ENCODE results near the gene OTC.

The OTC gene

DNA sequence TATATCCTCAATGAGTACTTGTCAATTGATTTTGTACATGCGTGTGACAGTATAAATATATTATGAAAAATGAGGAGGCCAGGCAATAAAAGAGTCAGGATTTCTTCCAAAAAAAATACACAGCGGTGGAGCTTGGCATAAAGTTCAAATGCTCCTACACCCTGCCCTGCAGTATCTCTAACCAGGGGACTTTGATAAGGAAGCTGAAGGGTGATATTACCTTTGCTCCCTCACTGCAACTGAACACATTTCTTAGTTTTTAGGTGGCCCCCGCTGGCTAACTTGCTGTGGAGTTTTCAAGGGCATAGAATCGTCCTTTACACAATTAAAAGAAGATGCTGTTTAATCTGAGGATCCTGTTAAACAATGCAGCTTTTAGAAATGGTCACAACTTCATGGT lies at the start of gene OTC:
TSS of gene OTC (plus strand) at position 243 of the 400 bp plus-strand sequence. CDS start at position 336, 93 bp downstream.
- no peak for DNase-seq (ENCODE audit: low spot score)

GRCh38 chrX:38304010-38304409 lies 48.4 kb upstream of the OTC start:
- peak; percentile 34 for DNase-seq (ENCODE audit: low spot score)

DNA sequence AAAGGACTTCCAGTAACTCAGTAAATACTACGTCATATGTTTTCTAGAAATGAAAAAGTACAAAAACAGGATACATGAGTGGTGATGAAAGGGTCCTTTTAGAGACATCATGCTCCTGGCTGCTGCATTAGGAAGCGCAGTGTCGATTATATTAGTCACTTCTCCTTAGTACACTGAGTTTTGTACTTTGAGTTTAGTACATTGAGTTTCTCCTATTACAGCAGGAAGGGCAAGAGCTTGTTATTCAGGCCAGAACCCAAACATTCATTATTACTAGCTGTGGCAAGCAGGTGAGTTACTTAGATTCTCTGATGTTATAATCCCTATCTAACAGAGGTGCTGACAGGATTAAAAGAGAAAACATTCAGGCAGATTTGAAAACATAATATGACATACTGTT lies 46.4 kb upstream of the OTC start:
- no peak for DNase-seq (ENCODE audit: low spot score)

DNA sequence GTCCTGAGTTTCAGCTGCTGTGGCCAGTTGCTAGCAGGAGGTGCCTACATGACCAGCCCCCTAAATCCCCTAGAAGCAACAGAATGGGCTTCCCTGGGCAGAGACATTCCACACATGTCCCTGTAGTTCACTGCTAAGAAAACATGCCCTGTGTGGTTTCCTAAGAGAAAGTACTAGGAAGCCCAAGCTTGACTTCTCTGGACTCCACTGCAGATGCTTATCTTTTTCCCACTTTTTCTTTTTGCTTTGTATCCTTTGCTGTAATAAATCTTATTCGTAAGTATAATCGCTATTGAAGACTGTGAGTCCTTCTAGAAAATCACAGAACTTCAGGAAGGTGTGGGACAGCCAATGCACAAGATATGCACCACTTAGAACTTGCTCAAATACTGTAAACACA lies 40.7 kb upstream of the OTC start:
- DNase-seq (ENCODE audit: low spot score) = no peak

DNA sequence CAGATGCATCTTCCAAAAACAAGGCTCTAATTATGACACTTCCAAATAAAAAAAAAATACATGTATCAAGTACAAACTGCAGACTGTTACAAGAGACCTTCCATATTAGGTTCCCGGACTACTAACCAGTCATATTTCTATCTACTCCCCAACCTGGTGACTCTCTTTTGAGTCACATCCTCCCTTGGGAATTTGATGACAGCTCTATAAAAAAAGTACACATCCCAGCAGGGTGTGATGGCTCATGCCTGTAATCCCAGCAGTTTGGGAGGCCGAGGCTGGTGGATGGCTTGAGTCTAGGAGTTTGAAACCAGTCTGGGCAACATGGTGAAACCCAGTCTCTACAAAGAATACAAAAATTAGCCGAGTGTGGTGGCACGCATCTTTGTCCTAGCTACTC lies 40.0 kb upstream of the OTC start:
- peak; percentile 94 for DNase-seq (ENCODE audit: low spot score)

- DNase-seq (ENCODE audit: low spot score) = peak; percentile 27
Observed at GRCh38 chrX:38313190-38313589, 39.2 kb upstream of the OTC start.

DNA sequence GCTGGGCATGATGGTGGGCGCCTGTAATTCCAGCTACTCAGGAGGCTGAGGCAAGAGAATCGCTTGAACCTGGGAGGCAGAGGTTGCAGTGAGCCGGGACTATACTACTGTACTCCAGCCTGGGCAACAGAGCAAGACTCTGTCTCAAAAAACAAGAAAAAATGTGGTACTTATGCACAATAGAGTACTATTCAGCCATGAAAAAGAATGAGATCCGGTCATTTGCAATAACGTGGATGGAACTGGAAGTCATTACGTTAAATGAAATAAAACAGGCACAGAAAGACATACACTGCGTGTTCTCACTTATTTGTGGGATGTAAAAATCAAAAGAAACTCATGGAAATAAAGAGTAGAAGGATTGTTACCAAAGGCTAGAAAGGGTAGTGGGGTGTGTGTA lies 37.2 kb upstream of the OTC start:
- DNase-seq (ENCODE audit: low spot score) = no peak

DNA sequence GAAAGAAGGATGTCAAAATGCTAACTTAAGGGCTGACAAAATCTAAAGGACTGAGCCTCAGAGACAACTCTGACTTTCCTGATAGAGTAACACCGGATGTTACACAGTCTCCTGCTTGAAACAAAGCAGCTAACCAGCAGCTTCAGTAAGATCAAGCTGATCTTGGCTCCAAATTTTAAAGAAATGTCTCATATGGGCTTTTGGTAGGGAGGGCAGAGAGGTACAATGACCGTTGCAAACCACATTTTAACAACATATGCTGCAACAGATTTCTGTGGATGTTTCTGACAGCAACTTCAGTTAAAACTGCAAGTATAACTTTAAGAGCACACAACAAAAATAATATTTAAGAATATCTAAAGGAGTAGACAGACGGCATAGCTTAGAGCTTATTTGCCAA lies 34.2 kb upstream of the OTC start:
- DNase-seq (ENCODE audit: low spot score) = no peak

DNA sequence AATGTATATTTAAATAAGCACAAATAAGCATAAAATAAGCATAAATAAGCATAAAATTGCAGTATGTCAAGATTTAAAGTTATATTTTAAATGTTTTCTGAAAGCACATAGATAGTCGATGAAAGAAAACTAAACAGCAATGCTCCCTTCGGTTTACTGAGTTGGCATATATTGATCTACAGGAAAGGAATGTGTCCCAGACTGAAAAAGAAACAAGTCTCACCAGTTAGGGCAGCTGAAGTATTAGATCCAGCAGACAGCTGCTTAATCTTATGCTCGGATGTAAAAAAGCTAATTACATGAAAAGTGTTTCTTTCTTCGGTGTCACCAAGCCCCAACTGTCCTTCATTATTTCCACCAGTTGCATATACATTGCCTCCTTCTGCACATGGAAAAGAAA lies 33.8 kb upstream of the OTC start:
- no peak for DNase-seq (ENCODE audit: low spot score)

- no peak for DNase-seq (ENCODE audit: low spot score)
Observed at GRCh38 chrX:38320819-38321218, 31.6 kb upstream of the OTC start.

GRCh38 chrX:38326086-38326485 lies 26.3 kb upstream of the OTC start:
- DNase-seq (ENCODE audit: low spot score) = peak; percentile 49

GRCh38 chrX:38327007-38327774 lies 25.2 kb upstream of the OTC start, which contains the start of gene RPGR:
TSS of gene RPGR (minus strand) at chrX:38327509. CDS start at chrX:38327367, 142 bp downstream.
- peak; percentile 89 for DNase-seq (ENCODE audit: low spot score)

GRCh38 chrX:38327775-38328081 lies 24.7 kb upstream of the OTC start:
- DNase-seq (ENCODE audit: low spot score) = no peak

DNA sequence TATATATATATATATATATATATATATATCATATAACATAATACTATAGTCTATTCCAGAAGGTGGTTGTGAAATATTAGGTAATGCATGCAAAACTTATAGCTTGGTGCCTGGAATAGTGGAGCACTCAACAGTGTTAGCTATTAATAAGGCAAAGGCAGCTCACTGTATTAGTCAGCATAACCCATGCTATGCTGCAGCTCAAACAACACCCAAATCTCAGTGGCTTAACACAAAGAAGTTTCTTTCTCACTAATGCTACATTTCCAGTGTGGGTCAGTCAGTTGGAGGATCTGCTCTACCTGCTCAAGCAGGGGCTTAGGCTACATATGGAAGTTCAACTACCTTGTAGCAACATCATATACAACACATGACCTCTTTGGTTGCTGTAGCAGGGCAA lies 19.9 kb upstream of the OTC start:
- no peak for DNase-seq (ENCODE audit: low spot score)

DNA sequence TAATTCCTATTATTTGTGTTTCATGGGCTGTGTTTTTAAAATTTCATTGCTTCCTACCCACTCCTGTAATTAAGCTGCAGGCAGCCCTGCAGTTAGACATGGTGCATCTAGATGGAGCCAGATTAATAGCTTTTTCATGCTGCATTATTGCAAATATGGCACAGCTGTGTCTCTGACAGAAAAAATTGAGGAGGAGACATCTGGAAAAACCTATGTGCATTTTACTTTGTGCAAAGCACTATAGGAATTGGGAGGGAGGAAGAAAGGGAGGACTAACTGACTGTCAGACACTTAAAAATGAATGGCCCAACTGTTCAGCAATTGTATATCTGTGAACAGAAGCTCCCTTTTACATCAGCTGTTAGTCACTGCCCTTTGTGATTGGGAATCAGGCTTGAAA lies 17.0 kb upstream of the OTC start:
- no peak for DNase-seq (ENCODE audit: low spot score)

DNA sequence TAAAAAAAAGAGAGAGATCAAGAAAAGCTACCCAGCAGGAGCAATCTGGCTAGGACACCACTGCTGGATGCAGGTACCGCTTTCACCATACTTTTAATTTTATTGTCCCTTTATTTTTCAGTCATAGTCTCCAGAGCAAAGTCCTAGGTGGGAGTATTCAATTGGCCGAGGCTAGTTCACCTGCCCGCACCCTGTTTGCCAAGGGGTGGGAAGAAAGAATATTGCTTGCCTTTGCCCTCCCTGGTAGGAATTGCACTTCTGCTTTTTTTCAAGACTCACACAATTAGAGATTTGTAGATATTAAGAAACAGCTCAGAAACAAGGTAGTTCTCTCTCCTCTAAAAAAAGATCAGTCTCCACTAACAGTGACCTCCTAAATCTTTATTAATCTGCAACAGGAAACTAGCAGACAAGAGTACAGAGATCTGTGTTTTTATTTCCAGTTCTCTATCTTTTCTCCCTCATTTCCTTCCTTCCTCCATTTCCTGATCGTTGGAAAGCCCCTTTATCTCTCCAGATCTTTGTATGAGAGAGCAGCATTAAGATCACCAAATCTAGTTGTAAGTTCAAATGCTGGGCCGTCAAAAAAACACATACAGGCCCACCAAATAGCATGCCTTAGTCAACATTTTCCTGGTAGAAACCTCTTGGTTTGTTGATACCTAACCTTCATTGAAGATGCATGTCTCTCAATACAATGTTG lies 15.7 kb upstream of the OTC start:
- no peak for DNase-seq (ENCODE audit: low spot score)

DNA sequence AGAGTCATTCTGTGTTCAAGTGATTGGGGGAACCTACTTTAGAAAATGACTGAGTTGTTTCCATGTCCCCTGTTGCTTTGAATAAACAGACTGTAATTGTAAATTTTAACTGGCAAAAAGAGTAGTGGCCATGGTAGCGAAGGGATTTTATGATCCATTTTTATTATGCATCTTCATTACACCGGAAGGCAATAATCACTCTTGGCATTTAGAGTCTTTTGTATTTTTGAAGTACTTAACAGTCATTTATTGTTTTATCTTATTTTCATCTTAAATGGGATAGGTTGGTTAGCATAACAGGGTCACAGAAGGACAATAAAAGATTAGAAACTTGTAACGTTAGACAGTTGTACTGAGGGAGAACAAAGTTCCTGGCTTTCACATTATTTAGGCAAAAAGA lies 11.0 kb upstream of the OTC start:
- DNase-seq (ENCODE audit: low spot score) = no peak

- no peak for DNase-seq (ENCODE audit: low spot score)
Observed at GRCh38 chrX:38342853-38343778, 9.3 kb upstream of the OTC start.

GRCh38 chrX:38346150-38346549 lies 6.3 kb upstream of the OTC start:
- no peak for DNase-seq (ENCODE audit: low spot score)

DNA sequence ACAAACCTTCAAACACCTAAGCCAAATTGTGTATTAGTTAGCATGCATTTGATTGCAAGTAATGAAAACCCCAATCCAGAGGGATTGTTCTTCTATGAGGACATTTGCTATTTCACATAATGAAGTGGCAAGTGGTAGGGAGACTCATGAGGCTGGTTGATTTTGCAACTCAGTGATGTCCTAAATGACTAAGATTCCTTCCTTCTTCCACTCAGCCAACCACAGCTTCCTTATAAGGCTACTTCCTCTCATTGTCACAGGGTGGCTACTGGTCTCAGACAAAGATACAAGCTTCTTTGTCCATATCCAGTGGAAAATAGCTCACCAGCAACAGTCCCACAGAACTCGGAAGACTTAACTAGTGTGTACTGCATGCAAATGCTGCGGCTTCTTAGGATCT lies 5.3 kb upstream of the OTC start:
- DNase-seq (ENCODE audit: low spot score) = peak; percentile 72

- DNase-seq (ENCODE audit: low spot score) = no peak
Observed at GRCh38 chrX:38351346-38351745, 1.1 kb upstream of the OTC start.

DNA sequence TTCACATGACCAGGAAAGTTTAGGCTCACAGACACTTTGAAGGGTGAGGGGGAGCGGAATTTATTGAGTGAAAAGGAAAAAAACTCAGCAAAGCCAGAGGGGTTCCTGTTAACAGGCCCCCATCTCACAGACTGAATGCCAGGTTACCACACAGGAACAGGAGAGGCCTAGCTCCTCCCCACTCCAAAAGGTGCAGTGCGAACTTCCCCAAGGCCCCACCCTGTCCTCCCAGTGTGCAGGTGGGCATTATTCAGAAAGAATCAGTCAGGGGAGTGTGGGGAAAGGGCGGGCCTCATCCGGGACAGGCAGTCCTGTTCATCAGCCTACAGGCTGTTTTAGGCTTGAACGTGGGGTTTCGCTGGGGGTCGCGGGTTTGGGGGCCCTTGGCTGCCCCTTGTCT lies 4.0 kb downstream of the OTC start:
- no peak for DNase-seq (ENCODE audit: low spot score)

All from RKO (cell line).